ENCODE results near the gene ACOT2. TPM values are rescaled to one million over a fixed set of nuclear protein-coding genes. Genes with fewer than 3 reads are reported as not detected.
"Not testable (repeated sequence)": the region's sequence is repeated elsewhere in the genome, so short reads cannot be mapped to it uniquely, and the experiment has no call there.

The ACOT2 gene
- total RNA-seq, 2 donors from 2014 or later, result 8.4 to 12.9 TPM

GRCh38 chr14:73574251-73574650 lies 5.2 kb downstream of the ACOT2 start:
- H3K4me3 Mint-ChIP-seq; H3K27ac Mint-ChIP-seq; DNase-seq; H3K9me3 Mint-ChIP-seq; H3K27me3 Mint-ChIP-seq (ENCODE audit: low read depth); ATAC-seq (replicated peaks in 1 of 2): not testable (repeated sequence)
- Mint-ChIP-seq H3K4me1 (ENCODE audit: low read depth) (peaks cover 12% of the 10 kb centered on the region), H3K36me3 (ENCODE audit: insufficient read depth in 2 of 2) (peaks cover 3 to 11% of the 10 kb centered on the region in 2 donors)

GRCh38 chr14:73576391-73576790 lies 7.4 kb downstream of the ACOT2 start:
- Mint-ChIP-seq H3K4me1 (ENCODE audit: low read depth) (no peaks in the 10 kb centered on the region), H3K27me3 (ENCODE audit: low read depth) (no peaks in the 10 kb centered on the region), H3K9me3 (no peaks in the 10 kb centered on the region), H3K4me3 (no peak overlapping the region), H3K36me3 (ENCODE audit: insufficient read depth in 2 of 2) (peaks cover 3 to 11% of the 10 kb centered on the region in 2 donors), H3K27ac (no peak overlapping the region)
- DNase-seq (no peak), ATAC-seq (replicated peaks in 1 of 2) (no peak)

GRCh38 chr14:73577214-73577613 lies 8.2 kb downstream of the ACOT2 start:
- not testable (repeated sequence) for H3K4me1 Mint-ChIP-seq (ENCODE audit: low read depth); DNase-seq; H3K9me3 Mint-ChIP-seq; H3K27me3 Mint-ChIP-seq (ENCODE audit: low read depth); H3K4me3 Mint-ChIP-seq; H3K36me3 Mint-ChIP-seq (ENCODE audit: insufficient read depth in 2 of 2); ATAC-seq (replicated peaks in 1 of 2); H3K27ac Mint-ChIP-seq

GRCh38 chr14:73582102-73582979 lies 13.3 kb downstream of the ACOT2 start:
- not testable (repeated sequence) for H3K27me3 Mint-ChIP-seq (ENCODE audit: low read depth); H3K9me3 Mint-ChIP-seq; H3K4me3 Mint-ChIP-seq; H3K36me3 Mint-ChIP-seq (ENCODE audit: insufficient read depth in 2 of 2); H3K4me1 Mint-ChIP-seq (ENCODE audit: low read depth); ATAC-seq (replicated peaks in 1 of 2); DNase-seq; H3K27ac Mint-ChIP-seq

- no peaks in the 10 kb centered on the region for H3K36me3 Mint-ChIP-seq (ENCODE audit: insufficient read depth in 2 of 2)
- H3K27me3 Mint-ChIP-seq (ENCODE audit: low read depth), result no peaks in the 10 kb centered on the region
- peaks cover 19% of the 10 kb centered on the region for H3K4me1 Mint-ChIP-seq (ENCODE audit: low read depth)
- H3K9me3 Mint-ChIP-seq, result no peaks in the 10 kb centered on the region
- H3K4me3 Mint-ChIP-seq, result no peak overlapping the region
- no peak for ATAC-seq (replicated peaks in 1 of 2)
- no peak overlapping the region for H3K27ac Mint-ChIP-seq
- no peak for DNase-seq
Observed at GRCh38 chr14:73588695-73589094, 19.7 kb downstream of the ACOT2 start.

- no peak overlapping the region for H3K4me3 Mint-ChIP-seq
- H3K27ac Mint-ChIP-seq, result no peak overlapping the region
- H3K9me3 Mint-ChIP-seq, result no peaks in the 10 kb centered on the region
- peaks cover 19% of the 10 kb centered on the region for H3K4me1 Mint-ChIP-seq (ENCODE audit: low read depth)
- no peaks in the 10 kb centered on the region for H3K36me3 Mint-ChIP-seq (ENCODE audit: insufficient read depth in 2 of 2)
- ATAC-seq (replicated peaks in 1 of 2) (no peak), DNase-seq (no peak)
- no peaks in the 10 kb centered on the region for H3K27me3 Mint-ChIP-seq (ENCODE audit: low read depth)
Observed at GRCh38 chr14:73589116-73589515, 20.1 kb downstream of the ACOT2 start.

- not testable (repeated sequence) for H3K27me3 Mint-ChIP-seq (ENCODE audit: low read depth); ATAC-seq (replicated peaks in 1 of 2); H3K9me3 Mint-ChIP-seq; H3K36me3 Mint-ChIP-seq (ENCODE audit: insufficient read depth in 2 of 2); H3K27ac Mint-ChIP-seq; DNase-seq
- Mint-ChIP-seq H3K4me3 (peak overlapping the region in 1 of 2 donors; percentile 83), H3K4me1 (ENCODE audit: low read depth) (peaks cover 19% of the 10 kb centered on the region)
Observed at GRCh38 chr14:73590673-73591004, 21.6 kb downstream of the ACOT2 start.

GRCh38 chr14:73591690-73592449 lies 22.9 kb downstream of the ACOT2 start, which contains the start of gene ACOT4:
Gene ACOT4 (plus strand): TSS chr14:73591873. CDS start chr14:73591960, 87 bp downstream.
- Mint-ChIP-seq H3K27ac (peak within 1 kb of the TSS; percentile 40), H3K36me3 (ENCODE audit: insufficient read depth in 2 of 2) (no peaks in the 10 kb centered on the region), H3K4me1 (ENCODE audit: low read depth) (peaks cover 19% of the 10 kb centered on the region), H3K9me3 (no peaks in the 10 kb centered on the region), H3K27me3 (ENCODE audit: low read depth) (no peaks in the 10 kb centered on the region), H3K4me3 (peak within 1 kb of the TSS; percentile 83 to 85)
- ATAC-seq (replicated peaks in 1 of 2), result peak; percentile 89
- DNase-seq, result peak; percentile 63 to 69

GRCh38 chr14:73594491-73594890 lies 25.5 kb downstream of the ACOT2 start:
- DNase-seq, result no peak

GRCh38 chr14:73599499-73599898 lies 30.5 kb downstream of the ACOT2 start:
- Mint-ChIP-seq H3K36me3 (ENCODE audit: insufficient read depth in 2 of 2) (no peaks in the 10 kb centered on the region), H3K4me3 (no peak overlapping the region), H3K27ac (no peak overlapping the region), H3K4me1 (ENCODE audit: low read depth) (no peaks in the 10 kb centered on the region), H3K27me3 (ENCODE audit: low read depth) (no peaks in the 10 kb centered on the region), H3K9me3 (no peaks in the 10 kb centered on the region)
- DNase-seq, result no peak
- ATAC-seq (replicated peaks in 1 of 2), result no peak

More at GRCh38 chr14:73594491-73594890, 25.5 kb downstream of the ACOT2 start:
- Mint-ChIP-seq H3K9me3 (no peaks in the 10 kb centered on the region), H3K27ac (no peak overlapping the region), H3K36me3 (ENCODE audit: insufficient read depth in 2 of 2) (no peaks in the 10 kb centered on the region), H3K4me3 (peak overlapping the region in 1 of 2 donors; percentile 2), H3K27me3 (ENCODE audit: low read depth) (no peaks in the 10 kb centered on the region), H3K4me1 (ENCODE audit: low read depth) (peaks cover 19% of the 10 kb centered on the region)
- no peak for ATAC-seq (replicated peaks in 1 of 2)

GRCh38 chr14:73602994-73603393 lies 34.0 kb downstream of the ACOT2 start:
- H3K36me3 Mint-ChIP-seq (ENCODE audit: insufficient read depth in 2 of 2), result no peaks in the 10 kb centered on the region
- DNase-seq, result no peak
- no peak for ATAC-seq (replicated peaks in 1 of 2)
- peaks cover 0 to 1% of the 10 kb centered on the region in 2 donors for H3K9me3 Mint-ChIP-seq
- H3K4me1 Mint-ChIP-seq (ENCODE audit: low read depth), result no peaks in the 10 kb centered on the region
- no peak overlapping the region for H3K27ac Mint-ChIP-seq
- no peak overlapping the region for H3K4me3 Mint-ChIP-seq
- H3K27me3 Mint-ChIP-seq (ENCODE audit: low read depth), result peaks cover 6% of the 10 kb centered on the region

- peaks cover 6% of the 10 kb centered on the region for H3K27me3 Mint-ChIP-seq (ENCODE audit: low read depth)
- no peak overlapping the region for H3K4me3 Mint-ChIP-seq
- H3K36me3 Mint-ChIP-seq (ENCODE audit: insufficient read depth in 2 of 2), result no peaks in the 10 kb centered on the region
- no peak overlapping the region for H3K27ac Mint-ChIP-seq
- no peaks in the 10 kb centered on the region for H3K4me1 Mint-ChIP-seq (ENCODE audit: low read depth)
- ATAC-seq (replicated peaks in 1 of 2) (peak; percentile 64 to 76), DNase-seq (no peak)
- peaks cover 0 to 1% of the 10 kb centered on the region in 2 donors for H3K9me3 Mint-ChIP-seq
Observed at GRCh38 chr14:73606271-73606670, 37.3 kb downstream of the ACOT2 start.

GRCh38 chr14:73607241-73607640 lies 38.2 kb downstream of the ACOT2 start:
- H3K4me3 Mint-ChIP-seq, result no peak overlapping the region
- no peaks in the 10 kb centered on the region for H3K36me3 Mint-ChIP-seq (ENCODE audit: insufficient read depth in 2 of 2)
- no peak for DNase-seq
- peaks cover 0 to 1% of the 10 kb centered on the region in 2 donors for H3K9me3 Mint-ChIP-seq
- peaks cover 6% of the 10 kb centered on the region for H3K27me3 Mint-ChIP-seq (ENCODE audit: low read depth)
- H3K4me1 Mint-ChIP-seq (ENCODE audit: low read depth), result peaks cover 5% of the 10 kb centered on the region
- H3K27ac Mint-ChIP-seq, result no peak overlapping the region
- no peak for ATAC-seq (replicated peaks in 1 of 2)
